IMR-90 (cell line): ENCODE measurements around the gene BRAF. TPM values are rescaled to one million over a fixed set of nuclear protein-coding genes. Genes with fewer than 3 reads are reported as not detected.

Experiments used
- ATAC-seq: fragments of 200-7000 bp; cut with Tn5 transposase; 2 replicates; pipeline ENCODE4 v1.9.1; 2020; ENCODE audit warnings: low read depth, mild to moderate bottlenecking, moderate library complexity
- BruUV-seq: library from RNA; stranded (reverse); fragments of 400-500 nt; replicated peaks from 2 replicates; lab custom pipeline; 2021; lab: Mats Ljungman, UMichigan
- CTCF ChIA-PET: fragments of 300-600 bp; formaldehyde crosslinking; extraction: SDS; loops from one replicate; lab custom pipeline; 2021; ENCODE audit warnings: antibody characterized with exemption; lab: Yijun Ruan, JAX
- POLR2A ChIA-PET: fragments of 300-600 bp; sonication (Branson Sonifier 250); formaldehyde crosslinking; loops from one replicate; lab custom pipeline; 2022; ENCODE audit warnings: antibody characterized with exemption; ENCODE audit not compliant: unreplicated experiment; lab: Charles Lee
- DNase-seq: peaks from one replicate; pipeline ENCODE4 v3.0.0; 2013
- H2AFZ ChIP-seq: replicated peaks from 2 replicates; pipeline ENCODE3; 2013; ENCODE audit warnings: low read length, mild to moderate bottlenecking; ENCODE audit not compliant: poor library complexity
- H2AK5ac ChIP-seq: 2 replicates; pipeline ENCODE4 v1.6.1; 2013; ENCODE audit warnings: low read depth, low read length, inconsistent platforms
- H2AK9ac ChIP-seq: replicated peaks from 2 replicates; pipeline ENCODE3; 2013; ENCODE audit warnings: mild to moderate bottlenecking, low read depth, low read length, moderate library complexity; ENCODE audit not compliant: poor library complexity
- H2BK120ac ChIP-seq: 2 replicates; pipeline ENCODE4 v1.6.1; 2013; ENCODE audit warnings: low read depth, low read length, inconsistent platforms
- H2BK15ac ChIP-seq: 3 replicates; pipeline ENCODE4 v1.6.1; 2013; ENCODE audit warnings: low read depth, low read length, inconsistent platforms
- H2BK20ac ChIP-seq: 2 replicates; pipeline ENCODE4 v1.6.1; 2013; ENCODE audit warnings: low read depth, mild to moderate bottlenecking, inconsistent platforms, low read length, moderate library complexity
- H2BK5ac ChIP-seq: 2 replicates; pipeline ENCODE4 v1.6.1; 2013; ENCODE audit warnings: mild to moderate bottlenecking, low read depth, low read length, inconsistent platforms; ENCODE audit not compliant: poor library complexity, severe bottlenecking
- H3K14ac ChIP-seq: replicated peaks from 2 replicates; pipeline ENCODE4 v1.6.1; 2013; ENCODE audit warnings: low read depth, low read length, inconsistent platforms
- H3K18ac ChIP-seq: 2 replicates; pipeline ENCODE4 v1.6.1; 2013; ENCODE audit warnings: low read depth, low read length, control low read depth
- H3K23ac ChIP-seq: 2 replicates; pipeline ENCODE4 v1.6.1; 2013; ENCODE audit warnings: low read depth, low read length, inconsistent platforms
- H3K27ac ChIP-seq: 2 replicates; pipeline ENCODE4 v1.5.1; 2013; ENCODE audit warnings: mild to moderate bottlenecking, control low read depth, low read length; ENCODE audit not compliant: insufficient read depth
- H3K27me3 ChIP-seq: 2 replicates; pipeline ENCODE4 v1.6.1; 2013; ENCODE audit warnings: low read length; ENCODE audit not compliant: control insufficient read depth, insufficient read depth
- H3K36me3 ChIP-seq: 2 replicates; pipeline ENCODE4 v1.6.1; 2013; ENCODE audit warnings: low read length, mixed read lengths; ENCODE audit not compliant: control insufficient read depth, insufficient read depth
- H3K4ac ChIP-seq: 2 replicates; pipeline ENCODE4 v1.6.1; 2013; ENCODE audit warnings: low read depth, low read length, inconsistent platforms
- H3K4me1 ChIP-seq: 2 replicates; pipeline ENCODE4 v1.6.1; 2013; ENCODE audit warnings: low read length, mixed read lengths; ENCODE audit not compliant: control insufficient read depth, insufficient read depth
- H3K4me2 ChIP-seq: 2 replicates; pipeline ENCODE4 v1.6.1; 2013; ENCODE audit warnings: low read depth, mild to moderate bottlenecking, control low read depth, low read length, moderate library complexity
- H3K4me3 ChIP-seq: 2 replicates; pipeline ENCODE4 v1.5.1; 2013; ENCODE audit warnings: low read depth, mild to moderate bottlenecking, control low read depth, low read length, moderate library complexity; ENCODE audit not compliant: insufficient read depth
- H3K56ac ChIP-seq: 2 replicates; pipeline ENCODE4 v1.6.1; 2013; ENCODE audit warnings: low read length, inconsistent platforms; ENCODE audit not compliant: insufficient read depth; ENCODE audit errors: extremely low read depth
- H3K79me1 ChIP-seq, 2 experiments: 2 replicates each; pipeline ENCODE4 v1.6.1; 2013; ENCODE audit warnings: low read length in 2 of 2, inconsistent platforms in 1 of 2, low read depth in 1 of 2
- H3K9ac ChIP-seq: 2 replicates; pipeline ENCODE4 v1.6.1; 2013; ENCODE audit warnings: low read depth, low read length, control low read depth
- H3K9me1 ChIP-seq: 2 replicates; pipeline ENCODE4 v1.6.1; 2013; ENCODE audit warnings: low read length, inconsistent platforms; ENCODE audit not compliant: insufficient read depth
- H3K9me3 ChIP-seq: 2 replicates; pipeline ENCODE4 v1.6.1; 2013; ENCODE audit warnings: low read length; ENCODE audit not compliant: control insufficient read depth, insufficient read depth
- H4K20me1 ChIP-seq: 2 replicates; pipeline ENCODE4 v1.6.1; 2013; ENCODE audit warnings: low read length, inconsistent platforms; ENCODE audit not compliant: insufficient read depth
- H4K5ac ChIP-seq: 2 replicates; pipeline ENCODE4 v1.6.1; 2013; ENCODE audit warnings: mild to moderate bottlenecking, low read depth, low read length, control low read depth
- H4K8ac ChIP-seq, 2 experiments: 2 replicates each; pipeline ENCODE4 v1.6.1; 2013; ENCODE audit warnings: low read depth in 2 of 2, low read length in 2 of 2, control low read depth in 1 of 2, inconsistent platforms in 1 of 2
- H4K91ac ChIP-seq: 2 replicates; pipeline ENCODE4 v1.6.1; 2013; ENCODE audit warnings: low read depth, low read length, inconsistent platforms; ENCODE audit not compliant: insufficient read depth
- CEBPB ChIP-seq: IDR thresholded peaks from 2 replicates; pipeline ENCODE4 v1.6.1; 2012; ENCODE audit warnings: low read depth, low read length, improper control_type of control experiment
- CHD1 ChIP-seq: IDR thresholded peaks from 2 replicates; pipeline ENCODE4 v1.6.1; 2012; ENCODE audit warnings: low read depth, low read length, improper control_type of control experiment
- FOS ChIP-seq: fragments of 150-350 bp; IDR thresholded peaks from 2 replicates; pipeline ENCODE4 v1.6.1; 2016; ENCODE audit warnings: low read depth, low read length
- MAFK ChIP-seq: IDR thresholded peaks from 2 replicates; pipeline ENCODE4 v1.6.1; 2012; ENCODE audit warnings: low read depth, low read length, improper control_type of control experiment
- MAZ ChIP-seq: IDR thresholded peaks from 2 replicates; pipeline ENCODE4 v1.6.1; 2012; ENCODE audit warnings: low read depth, mild to moderate bottlenecking, low read length, improper control_type of control experiment, moderate library complexity, borderline replicate concordance
- NFE2L2 ChIP-seq: fragments of 150-350 bp; IDR thresholded peaks from 2 replicates; pipeline ENCODE4 v1.6.1; 2016; ENCODE audit warnings: low read depth, mild to moderate bottlenecking, low read length
- RFX5 ChIP-seq: IDR thresholded peaks from 2 replicates; pipeline ENCODE4 v1.8.0; 2012; ENCODE audit warnings: low read depth, mild to moderate bottlenecking, low read length, moderate library complexity
- SMC3 ChIP-seq: fragments of 150-350 bp; IDR thresholded peaks from 2 replicates; pipeline ENCODE4 v1.6.1; 2016; ENCODE audit warnings: low read depth, mild to moderate bottlenecking, antibody characterized with exemption, low read length, moderate library complexity
- whole genome bisulfite sequencing, 2 experiments: methylation state at CpG; one replicate each; pipeline versions ENCODE4 v1.1.5 to v1.1.7; 2013; ENCODE audit warnings: missing lambda C conversion rate in 2 of 2; ENCODE audit not compliant: insufficient read length in 1 of 2; ENCODE audit errors: extremely low coverage in 2 of 2; 5-methylcytosine and 5-hydroxymethylcytosine counted together
- dilution Hi-C: fragments of 300-500 bp; cut with HindIII; formaldehyde crosslinking; loops from one replicate; pipeline ENCODE4 v1.14.3; 2018; ENCODE audit warnings: low sequenced_read_pairs; ENCODE audit not compliant: unreplicated experiment
- in situ Hi-C: fragments of 300-500 bp; cut with MboI; formaldehyde crosslinking; loops from 3 replicates; pipeline ENCODE4 v1.14.3; 2019; ENCODE audit warnings: low sequenced_read_pairs, inconsistent platforms, mixed read lengths
- intact Hi-C: fragments of 100-400 bp; cut with micrococcal nuclease; formaldehyde crosslinking; loops from 2 replicates; pipeline ENCODE4 v1.10.0; 2022
- polyA plus RNA-seq, 3 experiments: library from polyadenylated mRNA; depleted of rRNA; stranded (reverse); fragments of >200 nt; gene quantifications; 2 replicates each; pipeline ENCODE4 v1.2.3, GENCODE V29; 2012; ENCODE audit warnings: low replicate concordance in 1 of 3
- total RNA-seq: library from RNA; depleted of rRNA; stranded (reverse); fragments of >200 nt; gene quantifications from 2 replicates; pipeline ENCODE4 v1.2.3, GENCODE V29; 2012

Gene BRAF
- total and polyA plus RNA-seq, 2 of the 4 experiments (the other 2 are of a cell fraction) = 5.7 to 12.9 TPM

- ChIA-PET POLR2A (no interaction called here), CTCF (interaction anchor here (0.6 to 0.8 kb wide), 2 partner anchors 16 to 65 kb away, joined by 3 to 4 read pairs; no protein-coding TSS in a partner anchor)
- ATAC-seq (no peak), DNase-seq (no peak)
- peaks cover 7% of the 10 kb centered on the region for H3K4me1 ChIP-seq
- no peak overlapping the region for H3K56ac ChIP-seq
- no CpG with 5 or more reads among the region's 1 CpG for WGBS, 2 experiments
- no peak overlapping the region for H2BK20ac ChIP-seq
- H3K4me3 ChIP-seq = no peak overlapping the region
- no peak overlapping the region for H3K4me2 ChIP-seq
- H3K9me3 ChIP-seq = no peaks in the 10 kb centered on the region
- in situ Hi-C loops (no loop called here), intact Hi-C loops (no loop called here), dilution Hi-C loops (no loop called here)
- H2BK120ac ChIP-seq = no peak overlapping the region
- 0 out of 2 replicates have a peak, but pooled peaks cover 3% of the 10 kb centered on the region for H3K9me1 ChIP-seq
- no peak overlapping the region for H2AK9ac ChIP-seq
- H2BK5ac ChIP-seq = no peak overlapping the region
- H3K9ac ChIP-seq = no peak overlapping the region
- BruUV-seq = no TSS peak
- H4K8ac ChIP-seq = no peak overlapping the region
- H2BK15ac ChIP-seq = no peak overlapping the region
- H3K23ac ChIP-seq = no peak overlapping the region
- no peak for TF ChIP-seq CHD1
- no peak for TF ChIP-seq NFE2L2
- no peak for TF ChIP-seq FOS
- TF ChIP-seq MAZ = no peak
- no peak for TF ChIP-seq CEBPB
- no peak for TF ChIP-seq MAFK
- no peak for TF ChIP-seq SMC3
- no peak for TF ChIP-seq RFX5
- peaks cover 39 to 61% of the 10 kb centered on the region in 2 experiments for H3K79me1 ChIP-seq
- H4K91ac ChIP-seq = no peak overlapping the region
- H3K27ac ChIP-seq = no peak overlapping the region
- no peaks in the 10 kb centered on the region for H3K27me3 ChIP-seq
- H3K18ac ChIP-seq = no peak overlapping the region
- no peak overlapping the region for H2AK5ac ChIP-seq
- no peak overlapping the region for H2AFZ ChIP-seq
- no peak overlapping the region for H4K5ac ChIP-seq
- no peaks in the 10 kb centered on the region for H3K36me3 ChIP-seq
- no peak overlapping the region for H3K14ac ChIP-seq
- peaks cover 50% of the 10 kb centered on the region for H4K20me1 ChIP-seq
- H3K4ac ChIP-seq = no peak overlapping the region
Measured at GRCh38 chr7:140889645-140890044, 35.1 kb downstream of the BRAF start.
